B cell (primary cell): ENCODE measurements around the gene SLC7A1.

ENCODE experiments used
- EZH2 ChIP-seq: IDR thresholded peaks from 2 replicates; pipeline ENCODE4 v1.6.1; 2012; ENCODE audit warnings: borderline replicate concordance, low read depth, mild to moderate bottlenecking, moderate library complexity, low read length; ENCODE audit not compliant: insufficient read depth, poor library complexity, severe bottlenecking
- TF ChIP-seq, protein P1 (sequence below): fragments of 200-600 bp; IDR thresholded peaks from one replicate; pipeline ENCODE4 v1.8.0; 2022; ENCODE audit warnings: antibody characterized with exemption, mild to moderate bottlenecking

DNA sequence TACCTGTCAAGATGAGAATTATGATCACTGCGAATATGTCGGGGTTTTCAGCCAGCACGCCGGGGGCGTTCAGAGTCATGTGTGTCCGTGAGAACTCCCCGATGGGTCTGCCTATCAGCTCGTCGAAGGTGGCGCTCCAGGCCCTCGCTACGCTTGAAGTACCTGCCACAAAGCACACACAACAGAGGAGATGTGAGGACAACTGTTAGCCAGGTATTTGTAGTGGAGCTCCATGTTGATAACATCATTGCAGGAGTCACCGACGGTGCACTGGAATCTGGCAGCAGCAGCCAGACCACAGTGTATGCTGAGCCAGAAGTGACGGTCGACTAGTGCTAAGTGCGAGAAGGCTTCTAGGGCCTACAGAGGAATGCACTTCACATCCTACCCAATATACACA lies 62.7 kb downstream of the SLC7A1 start:
- TF ChIP-seq EZH2 = no peak
- TF ChIP-seq, protein P1, sequence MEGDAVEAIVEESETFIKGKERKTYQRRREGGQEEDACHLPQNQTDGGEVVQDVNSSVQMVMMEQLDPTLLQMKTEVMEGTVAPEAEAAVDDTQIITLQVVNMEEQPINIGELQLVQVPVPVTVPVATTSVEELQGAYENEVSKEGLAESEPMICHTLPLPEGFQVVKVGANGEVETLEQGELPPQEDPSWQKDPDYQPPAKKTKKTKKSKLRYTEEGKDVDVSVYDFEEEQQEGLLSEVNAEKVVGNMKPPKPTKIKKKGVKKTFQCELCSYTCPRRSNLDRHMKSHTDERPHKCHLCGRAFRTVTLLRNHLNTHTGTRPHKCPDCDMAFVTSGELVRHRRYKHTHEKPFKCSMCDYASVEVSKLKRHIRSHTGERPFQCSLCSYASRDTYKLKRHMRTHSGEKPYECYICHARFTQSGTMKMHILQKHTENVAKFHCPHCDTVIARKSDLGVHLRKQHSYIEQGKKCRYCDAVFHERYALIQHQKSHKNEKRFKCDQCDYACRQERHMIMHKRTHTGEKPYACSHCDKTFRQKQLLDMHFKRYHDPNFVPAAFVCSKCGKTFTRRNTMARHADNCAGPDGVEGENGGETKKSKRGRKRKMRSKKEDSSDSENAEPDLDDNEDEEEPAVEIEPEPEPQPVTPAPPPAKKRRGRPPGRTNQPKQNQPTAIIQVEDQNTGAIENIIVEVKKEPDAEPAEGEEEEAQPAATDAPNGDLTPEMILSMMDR = no peak
